Suppressor macrophage treated with lipopolysaccharide for 1 hour (primary cell): Measurements from ENCODE around the gene CYP4F12.
A peak's percentile ranks its signal among the peaks of the same experiment; 100 is the strongest.
"Not testable (repeated sequence)": the region's sequence is repeated elsewhere in the genome, so short reads cannot be mapped to it uniquely, and the experiment has no call there.

ENCODE experiments used
- DNase-seq, 3 donors: peaks; one replicate each; pipeline ENCODE4 v3.0.0-alpha.2; 2020 to 2022

CYP4F12 gene

GRCh38 chr19:15672580-15673175, at the start of gene CYP4F12:
Gene CYP4F12, plus strand, starts transcription at chr19:15673087. Its CDS starts 443 bp downstream, at chr19:15673530.
- DNase-seq, result no peak

- DNase-seq, result peak in 2 of 3 donors; percentile 29 to 40
Observed at GRCh38 chr19:15623711-15624318, 49.1 kb upstream of the CYP4F12 start.

DNA sequence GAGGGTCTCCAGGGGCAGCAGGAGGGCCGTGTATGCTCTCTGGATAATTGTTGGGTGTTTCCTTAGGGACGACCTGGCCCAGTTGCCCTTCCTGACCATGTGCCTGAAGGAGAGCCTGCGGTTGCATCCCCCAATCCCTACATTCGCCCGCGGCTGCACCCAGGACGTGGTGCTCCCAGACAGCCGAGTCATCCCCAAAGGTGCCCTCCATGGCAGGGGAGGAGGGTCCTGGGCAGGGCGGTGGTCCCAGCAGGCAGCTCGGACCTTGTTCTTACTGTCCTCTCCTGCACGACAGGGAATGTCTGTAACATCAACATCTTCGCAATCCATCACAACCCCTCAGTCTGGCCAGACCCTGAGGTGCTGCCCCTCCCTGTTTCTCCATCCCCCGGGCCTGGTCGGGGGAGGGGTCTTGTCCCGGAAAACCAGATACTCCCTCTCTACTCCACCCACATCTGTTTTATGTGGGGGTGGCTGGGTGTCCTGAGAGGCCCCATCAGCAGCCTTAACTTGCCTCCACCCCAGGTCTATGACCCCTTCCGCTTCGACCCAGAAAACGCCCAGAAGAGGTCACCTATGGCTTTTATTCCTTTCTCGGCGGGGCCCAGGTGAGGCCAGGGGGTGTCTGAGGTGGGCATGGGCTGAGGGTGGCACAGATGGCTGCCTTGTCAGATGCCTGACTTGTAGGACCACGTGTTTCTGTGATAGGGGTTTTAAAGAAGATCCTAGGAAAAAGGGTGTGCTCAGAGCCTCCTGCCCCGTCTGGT, 44.5 kb upstream of the CYP4F12 start:
- DNase-seq, result no peak

DNA sequence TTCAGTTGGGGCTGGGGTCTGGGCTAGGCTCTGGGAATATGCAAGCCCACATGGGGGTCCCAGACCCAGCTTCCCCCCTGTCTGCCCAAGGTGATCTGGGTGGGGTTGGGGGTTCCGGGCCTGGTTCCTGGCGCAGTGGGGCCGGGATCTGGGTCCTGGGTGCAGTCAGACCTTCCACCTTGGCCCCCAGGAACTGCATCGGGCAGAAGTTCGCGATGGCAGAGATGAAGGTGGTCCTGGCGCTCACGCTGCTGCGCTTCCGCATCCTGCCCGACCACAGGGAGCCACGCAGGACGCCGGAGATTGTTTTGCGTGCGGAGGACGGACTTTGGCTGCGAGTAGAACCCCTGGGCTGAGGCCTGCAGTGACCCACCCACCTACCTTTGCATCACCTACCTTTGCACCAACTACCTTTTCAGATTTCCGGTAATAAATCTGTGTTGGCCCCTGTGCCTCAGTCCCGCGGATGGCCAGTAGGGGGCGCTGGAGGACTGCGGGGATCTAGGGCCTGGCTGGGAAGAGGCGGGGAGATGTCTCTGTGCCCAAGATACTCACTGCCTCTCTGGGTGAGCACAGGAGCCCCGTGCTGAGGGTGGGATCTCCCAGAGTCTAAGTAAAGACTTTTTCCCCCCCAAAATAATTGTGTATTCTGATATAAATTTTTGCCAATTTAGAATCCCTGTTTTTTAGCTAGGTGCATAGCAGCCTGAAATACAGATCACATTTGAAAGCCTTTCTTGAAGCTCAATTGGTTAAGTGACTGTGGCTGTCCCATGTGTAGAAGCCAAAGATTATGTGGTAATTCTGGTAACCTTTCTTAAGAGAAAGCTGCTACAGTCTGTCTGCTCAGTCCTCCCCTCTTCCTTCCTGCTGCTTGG, 43.6 kb upstream of the CYP4F12 start:
- DNase-seq, result peak; percentile 71 to 91 (median 86)

DNA sequence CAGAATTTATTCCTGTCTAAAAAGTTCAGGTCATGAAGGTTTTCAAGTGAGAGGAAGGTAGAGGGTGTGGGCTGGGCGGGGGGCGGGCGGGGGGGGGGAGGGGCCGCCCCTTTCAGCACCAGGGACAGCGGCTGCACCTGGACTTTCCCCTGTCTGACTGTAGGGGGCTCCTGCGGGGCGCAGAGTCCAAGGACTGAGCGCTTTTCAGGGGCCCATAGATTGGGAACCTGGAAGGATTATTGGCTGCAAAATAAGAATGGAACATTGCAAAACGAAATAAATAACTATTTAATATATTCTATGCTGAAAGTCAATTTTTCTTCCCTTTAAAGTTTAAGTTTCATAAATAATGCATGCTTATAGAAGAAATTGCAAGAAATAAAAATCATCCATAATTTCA, 41.1 kb upstream of the CYP4F12 start:
- DNase-seq, result peak in 1 of 3 donors; percentile 33

DNA sequence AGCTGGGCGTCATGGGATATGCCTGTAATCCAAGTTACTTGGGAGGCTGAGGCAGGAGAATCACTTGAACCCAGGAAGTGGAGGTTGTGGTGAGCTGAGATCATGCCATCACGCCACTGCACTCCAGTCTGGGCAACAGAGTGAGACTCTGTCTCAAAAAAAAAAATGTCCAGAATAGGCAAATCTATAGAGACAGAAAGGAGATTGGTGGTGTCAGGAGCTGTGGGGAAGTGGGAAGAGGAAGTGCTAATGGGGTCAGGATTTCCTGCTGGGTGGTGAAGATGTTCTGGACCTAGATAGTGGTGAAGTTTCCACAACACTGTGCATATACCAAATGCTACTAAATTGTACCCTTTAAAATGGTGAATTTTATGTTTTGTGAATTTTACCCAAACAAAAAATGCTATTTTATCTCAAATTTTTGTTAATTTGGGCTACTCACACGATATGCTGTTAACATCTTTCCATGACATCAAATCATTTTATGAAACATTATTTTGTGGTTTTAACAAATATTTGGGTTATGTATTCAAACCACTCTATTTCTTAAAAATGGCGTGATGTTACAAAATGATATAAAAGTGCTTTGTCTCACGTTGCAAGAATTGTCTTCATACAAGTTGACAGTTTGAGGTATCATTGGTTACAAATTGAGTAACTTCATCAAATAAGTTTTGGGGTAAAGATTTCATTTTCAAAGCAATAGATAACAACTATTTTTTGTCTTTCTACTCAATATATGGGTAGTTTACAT, 39.6 kb upstream of the CYP4F12 start:
- DNase-seq, result peak; percentile 62 to 64 (median 62)

GRCh38 chr19:15634105-15634504, 38.8 kb upstream of the CYP4F12 start:
- no peak for DNase-seq

- peak in 1 of 3 donors; percentile 13 for DNase-seq
Observed at GRCh38 chr19:15635016-15635805, 37.7 kb upstream of the CYP4F12 start.

DNA sequence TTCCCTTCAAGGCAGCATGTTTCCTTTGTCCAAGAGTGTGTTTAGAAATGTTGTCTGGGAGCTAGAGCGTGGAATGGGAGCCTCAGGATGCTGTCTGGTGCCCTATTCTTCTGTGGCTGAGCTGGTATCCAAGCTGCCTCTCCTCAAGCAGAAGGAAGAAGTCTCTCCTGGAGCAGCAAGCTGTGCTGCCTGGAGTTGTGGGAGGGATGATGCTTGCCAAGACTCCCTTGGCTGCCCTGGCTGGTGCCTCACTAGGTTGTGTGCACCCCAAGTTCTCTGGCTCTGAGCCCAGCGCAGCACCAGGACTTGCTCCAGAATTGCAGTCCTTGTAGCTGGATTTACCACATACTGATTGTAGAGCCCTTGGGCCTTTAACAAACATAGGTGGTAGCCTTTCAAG, 36.9 kb upstream of the CYP4F12 start:
- DNase-seq, result no peak

DNA sequence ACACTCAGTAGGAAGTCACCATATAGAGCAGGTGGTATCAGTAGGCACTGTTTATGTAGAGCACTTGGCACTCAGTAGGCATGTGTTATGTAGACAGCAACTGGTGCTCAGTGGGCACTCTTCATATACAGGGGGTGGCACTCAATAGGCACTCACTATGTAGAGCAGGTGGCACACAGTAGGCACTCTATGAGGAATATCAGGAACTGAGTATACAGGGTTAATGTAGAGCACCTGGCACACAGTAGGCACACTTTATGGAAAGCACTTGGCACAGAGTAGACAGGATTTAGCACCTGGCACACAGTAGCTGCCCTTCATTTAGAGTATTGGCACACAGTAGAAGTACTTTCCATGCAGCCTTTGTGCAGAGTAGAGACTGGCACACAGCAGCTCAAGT, 33.3 kb upstream of the CYP4F12 start:
- no peak for DNase-seq

GRCh38 chr19:15640294-15640903, 32.5 kb upstream of the CYP4F12 start, which contains the start of gene CYP4F3:
Gene CYP4F3, plus strand, starts transcription at chr19:15640897. Its CDS starts 519 bp downstream, at chr19:15641416.
- DNase-seq, result peak; percentile 68 to 87 (median 69)

DNA sequence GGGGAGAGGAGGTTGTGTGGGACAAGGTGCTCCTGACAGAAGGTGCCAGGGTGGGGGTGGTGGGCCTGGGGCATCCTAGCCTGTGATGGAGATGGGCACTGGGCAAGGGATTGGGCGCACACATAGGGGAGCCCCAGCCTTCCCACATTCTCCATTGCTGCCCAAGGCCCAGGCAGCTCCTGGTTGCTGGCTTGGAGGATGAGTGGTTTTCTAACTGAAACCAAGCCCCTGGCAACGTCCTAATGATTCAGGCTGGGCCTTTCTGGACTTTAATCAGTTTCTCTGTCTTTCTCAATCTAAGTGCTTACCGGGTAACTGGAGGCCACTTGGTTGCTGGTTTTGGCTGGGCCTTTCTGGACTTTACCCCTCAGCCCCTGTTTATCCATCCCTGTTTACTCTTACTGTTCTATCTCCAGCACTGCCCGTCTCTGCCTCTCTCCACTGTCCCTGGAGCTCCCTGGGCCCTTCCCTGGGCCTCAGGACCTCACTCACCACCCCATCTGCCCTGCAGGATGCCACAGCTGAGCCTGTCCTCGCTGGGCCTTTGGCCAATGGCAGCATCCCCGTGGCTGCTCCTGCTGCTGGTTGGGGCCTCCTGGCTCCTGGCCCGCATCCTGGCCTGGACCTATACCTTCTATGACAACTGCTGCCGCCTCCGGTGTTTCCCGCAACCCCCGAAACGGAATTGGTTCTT, 31.8 kb upstream of the CYP4F12 start:
- peak in 2 of 3 donors; percentile 10 to 16 for DNase-seq

GRCh38 chr19:15641901-15642491, 30.9 kb upstream of the CYP4F12 start:
- peak; percentile 28 to 32 (median 30) for DNase-seq

DNA sequence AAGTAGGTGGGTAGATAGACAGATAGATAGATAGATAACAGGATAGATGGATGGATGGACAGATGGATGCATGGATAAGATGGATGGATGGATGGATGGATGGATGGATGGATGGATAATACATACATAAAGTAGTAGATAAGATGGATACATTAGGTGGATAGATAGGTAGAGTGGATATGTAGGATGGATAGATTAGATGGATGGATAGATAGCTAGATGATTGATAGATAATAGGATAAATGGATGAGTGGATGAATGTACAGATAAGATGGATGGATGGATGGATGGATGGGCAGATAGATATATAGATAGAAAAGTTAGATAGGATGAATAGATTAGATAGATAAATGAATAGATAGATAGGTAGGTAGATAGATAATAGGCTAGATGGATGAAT, 30.1 kb upstream of the CYP4F12 start:
- DNase-seq, result no peak

DNA sequence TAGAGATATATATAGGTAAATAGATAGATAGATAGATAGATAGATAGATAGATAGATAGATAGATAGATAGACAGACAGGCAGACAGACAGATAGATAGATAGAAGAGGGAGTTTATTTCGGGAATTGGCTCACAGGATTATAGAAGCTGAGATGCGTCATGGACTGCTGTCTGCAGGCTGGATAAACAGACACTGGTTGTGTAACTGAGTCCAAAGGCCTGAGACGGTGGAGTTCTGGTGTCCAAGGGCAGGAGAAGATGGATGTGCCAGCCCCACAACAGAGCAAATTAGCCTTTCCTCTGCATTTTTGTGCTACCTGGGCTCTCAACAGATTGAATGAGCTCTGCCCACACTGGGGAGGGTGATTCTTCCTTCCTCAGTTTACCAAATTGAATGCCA, 29.5 kb upstream of the CYP4F12 start:
- DNase-seq, result no peak

DNA sequence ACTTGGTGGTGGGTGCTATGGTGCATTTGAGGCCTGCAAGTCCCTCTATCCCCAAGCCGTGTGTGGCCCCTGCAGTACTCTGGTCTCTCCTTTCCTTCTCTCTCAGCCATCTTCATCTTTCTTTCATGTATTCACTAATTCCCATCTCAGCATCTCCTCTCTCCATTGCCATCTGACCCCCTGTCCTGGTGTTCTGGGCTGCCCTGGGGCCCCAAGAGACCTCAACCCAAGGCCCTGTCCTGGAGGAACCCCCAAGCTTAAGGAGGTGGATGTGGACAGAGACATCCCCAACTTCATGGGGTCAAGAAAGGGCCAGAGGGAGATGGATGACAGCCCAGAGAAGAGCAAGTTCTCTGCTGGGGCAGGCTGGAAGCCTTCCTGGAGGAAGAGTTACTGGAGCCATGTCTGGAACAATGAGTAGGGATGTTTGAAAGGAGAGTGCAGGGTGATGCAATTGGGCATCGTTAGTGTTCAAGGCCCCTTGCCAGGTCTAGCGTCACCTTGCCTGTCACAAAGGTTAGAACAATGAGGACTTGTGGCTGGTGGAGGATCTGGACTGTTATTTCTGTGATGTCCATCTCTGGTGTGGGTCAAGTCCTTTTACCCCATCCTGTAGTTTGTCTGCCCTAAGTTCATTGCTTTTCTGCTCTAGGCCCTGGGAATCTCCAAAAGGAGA, 28.7 kb upstream of the CYP4F12 start:
- DNase-seq, result no peak

DNA sequence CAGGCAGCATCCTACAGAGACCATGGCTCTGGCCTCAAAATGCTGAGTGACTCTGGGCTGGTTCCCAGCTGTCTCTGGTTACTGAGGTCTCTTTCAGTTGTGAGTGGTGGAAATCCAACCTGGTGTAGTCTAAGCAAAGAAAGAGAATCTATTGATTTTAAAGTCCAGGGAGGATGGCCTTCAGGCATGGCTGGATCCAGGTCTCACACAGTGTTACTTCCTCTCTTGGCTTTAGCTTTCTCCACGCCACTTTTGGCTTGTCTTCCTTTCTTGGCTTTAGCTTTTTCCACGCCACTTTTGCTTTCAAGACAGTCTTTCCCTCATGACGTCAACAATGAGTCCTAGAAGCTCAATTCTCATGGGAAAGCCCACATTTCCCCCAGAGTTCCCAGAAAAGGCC, 28.1 kb upstream of the CYP4F12 start:
- peak in 1 of 3 donors; percentile 20 for DNase-seq

DNA sequence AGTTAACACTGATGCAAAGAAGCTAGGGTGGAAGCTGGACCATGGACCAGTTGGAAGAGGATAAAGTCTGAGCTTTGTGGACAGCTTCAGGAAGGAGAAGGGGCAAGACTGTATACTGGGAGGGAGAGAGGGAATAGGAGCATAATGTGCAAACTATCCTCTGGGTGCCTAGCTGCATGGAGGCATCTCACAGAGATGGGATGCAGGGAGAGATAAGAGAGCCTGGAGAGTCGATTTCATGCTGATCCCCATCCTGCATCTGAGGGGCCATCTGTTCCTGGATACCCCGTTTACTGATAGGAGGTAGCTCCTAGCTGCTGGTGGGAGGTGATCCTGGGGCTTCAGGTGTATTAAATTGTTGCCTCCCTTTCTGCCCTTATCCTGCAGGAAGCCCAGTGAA, 23.4 kb upstream of the CYP4F12 start:
- DNase-seq, result no peak

DNA sequence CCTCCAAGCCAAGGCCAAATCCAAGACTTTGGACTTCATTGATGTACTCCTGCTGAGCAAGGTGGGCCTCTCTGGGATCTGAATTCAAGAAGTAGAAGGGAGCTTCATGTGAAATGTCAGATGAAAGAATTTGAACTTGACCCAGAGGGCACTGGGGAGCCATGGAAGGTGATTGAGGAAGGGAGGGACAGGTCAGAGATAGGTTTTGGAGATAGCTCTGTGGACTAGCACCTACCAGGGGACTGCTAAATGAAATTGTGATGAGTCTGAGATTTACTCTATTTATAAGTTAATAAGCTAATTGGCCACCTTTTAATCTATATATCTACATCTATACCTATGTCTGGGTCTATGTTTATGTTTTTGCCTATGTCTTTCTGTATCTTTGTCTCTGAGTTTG, 22.8 kb upstream of the CYP4F12 start:
- DNase-seq, result not testable (repeated sequence)
